SK-N-SH treated with all-trans-retinoic acid at 6 μM for 48 hours (cell line): ENCODE data around the gene BCO2.

ENCODE experiments used
- ATAC-seq: fragments of 200-7000 bp; cut with Tn5 transposase; 3 replicates; pipeline ENCODE4 v1.9.1; 2020; ENCODE audit warnings: mild to moderate bottlenecking, moderate library complexity
- ARNTL ChIP-seq: fragments of 450-650 bp; formaldehyde crosslinking; IDR thresholded peaks from 2 replicates; pipeline ENCODE4 v1.5.0; 2020; ENCODE audit warnings: low read depth, mild to moderate bottlenecking, moderate library complexity, borderline replicate concordance
- BACH2 ChIP-seq: fragments of 250-450 bp; sonication (Bioruptor Pico); IDR thresholded peaks from 2 replicates; pipeline ENCODE4 v1.9.0; 2021; ENCODE audit warnings: mild to moderate bottlenecking, borderline replicate concordance
- CSDC2 ChIP-seq: fragments of 250-450 bp; sonication (Bioruptor Pico); IDR thresholded peaks from 2 replicates; pipeline ENCODE4 v1.5.0; 2020; ENCODE audit warnings: mild to moderate bottlenecking, moderate library complexity
- ESRRG ChIP-seq: fragments of 250-450 bp; sonication (Bioruptor Pico); IDR thresholded peaks from 2 replicates; pipeline ENCODE4 v1.6.1; 2021; ENCODE audit warnings: mild to moderate bottlenecking
- GLIS3 ChIP-seq: fragments of 250-450 bp; sonication (Bioruptor Pico); IDR thresholded peaks from 2 replicates; pipeline ENCODE4 v1.5.0; 2020; ENCODE audit warnings: mild to moderate bottlenecking, moderate library complexity
- OSR1 ChIP-seq: fragments of 250-450 bp; sonication (Bioruptor Pico); IDR thresholded peaks from 2 replicates; pipeline ENCODE4 v1.8.0; 2022; ENCODE audit warnings: moderate library complexity, mild to moderate bottlenecking, inconsistent platforms
- POU6F1 ChIP-seq: fragments of 250-450 bp; sonication (Bioruptor Pico); IDR thresholded peaks from 2 replicates; pipeline ENCODE4 v1.8.0; 2021; ENCODE audit warnings: low read depth, mild to moderate bottlenecking, moderate library complexity, borderline replicate concordance
- PPARA ChIP-seq: fragments of 250-450 bp; sonication (Bioruptor Pico); IDR thresholded peaks from 2 replicates; pipeline ENCODE4 v1.5.0; 2020; ENCODE audit warnings: mild to moderate bottlenecking, borderline replicate concordance
- RARB ChIP-seq: fragments of 250-450 bp; sonication (Bioruptor Pico); IDR thresholded peaks from 2 replicates; pipeline ENCODE4 v1.8.0; 2021; ENCODE audit warnings: mild to moderate bottlenecking, moderate library complexity
- SNAI2 ChIP-seq: fragments of 250-450 bp; sonication (Bioruptor Pico); IDR thresholded peaks from 2 replicates; pipeline ENCODE4 v1.5.0; 2020; ENCODE audit warnings: mild to moderate bottlenecking, moderate library complexity
- TCF4 ChIP-seq: fragments of 250-450 bp; sonication (Bioruptor Pico); IDR thresholded peaks from 2 replicates; pipeline ENCODE4 v1.8.0; 2021; ENCODE audit warnings: mild to moderate bottlenecking, moderate library complexity, borderline replicate concordance
- TOX ChIP-seq: fragments of 250-450 bp; sonication (Bioruptor Pico); IDR thresholded peaks from 2 replicates; pipeline ENCODE4 v1.8.0; 2021; ENCODE audit warnings: mild to moderate bottlenecking, moderate library complexity, borderline replicate concordance
- TSHZ2 ChIP-seq: fragments of 250-450 bp; sonication (Bioruptor Pico); IDR thresholded peaks from 2 replicates; pipeline ENCODE4 v1.5.0; 2020; ENCODE audit warnings: mild to moderate bottlenecking, moderate library complexity
- ZC3H10 ChIP-seq: fragments of 250-450 bp; sonication (Bioruptor Pico); IDR thresholded peaks from 2 replicates; pipeline ENCODE4 v1.5.1; 2021; ENCODE audit warnings: mild to moderate bottlenecking, moderate library complexity
- ZFP3 ChIP-seq: fragments of 250-450 bp; sonication (Bioruptor Pico); IDR thresholded peaks from 2 replicates; pipeline ENCODE4 v1.5.0; 2020; ENCODE audit warnings: mild to moderate bottlenecking, moderate library complexity
- ZFP30 ChIP-seq: fragments of 450-650 bp; formaldehyde crosslinking; IDR thresholded peaks from 2 replicates; pipeline ENCODE4 v1.5.0; 2022; ENCODE audit warnings: mild to moderate bottlenecking, moderate library complexity
- ZNF565 ChIP-seq: fragments of 450-650 bp; formaldehyde crosslinking; conservative IDR thresholded peaks from 2 replicates; pipeline ENCODE4 v1.5.0; 2020; ENCODE audit warnings: low read depth, mild to moderate bottlenecking, moderate library complexity
- ZNF70 ChIP-seq: fragments of 450-650 bp; formaldehyde crosslinking; IDR thresholded peaks from 2 replicates; pipeline ENCODE4 v1.5.0; 2020; ENCODE audit warnings: mild to moderate bottlenecking, moderate library complexity
- ZNF8 ChIP-seq: fragments of 450-650 bp; formaldehyde crosslinking; IDR thresholded peaks from 2 replicates; pipeline ENCODE4 v1.5.0; 2020; ENCODE audit warnings: mild to moderate bottlenecking, moderate library complexity
- TF ChIP-seq, protein P1 (sequence below): fragments of 250-450 bp; sonication (Bioruptor Pico); IDR thresholded peaks from 2 replicates; pipeline ENCODE4 v1.8.0; 2020; ENCODE audit warnings: mild to moderate bottlenecking, moderate library complexity, borderline replicate concordance
- TF ChIP-seq, protein P2 (sequence below): fragments of 250-450 bp; sonication (Bioruptor Pico); IDR thresholded peaks from 2 replicates; pipeline ENCODE4 v1.5.1; 2021; ENCODE audit warnings: mild to moderate bottlenecking, moderate library complexity

The BCO2 gene

GRCh38 chr11:112266410-112266778 is 91.1 kb downstream of the BCO2 start:
- TF ChIP-seq TCF4 (CRISPR knock-in tag): 0 out of 2 replicates have a peak, but pooled peaks have one; percentile 10
- no peak for TF ChIP-seq TOX (CRISPR knock-in tag)
- ATAC-seq: no peak

GRCh38 chr11:112267188-112267591 is 91.9 kb downstream of the BCO2 start:
- no peak for ATAC-seq
- TF ChIP-seq ZFP30 (CRISPR knock-in tag) (no peak), RARB (CRISPR knock-in tag) (no peak), ZFP3 (CRISPR knock-in tag) (no peak), ZNF70 (CRISPR knock-in tag) (no peak), ZNF8 (CRISPR knock-in tag) (no peak), OSR1 (CRISPR knock-in tag) (no peak), ZNF565 (CRISPR knock-in tag) (no peak), TCF4 (CRISPR knock-in tag) (no peak), PPARA (no peak), CSDC2 (no peak), POU6F1 (CRISPR knock-in tag) (no peak), ESRRG (CRISPR knock-in tag) (no peak), TOX (CRISPR knock-in tag) (no peak)
- TF ChIP-seq, protein P1, sequence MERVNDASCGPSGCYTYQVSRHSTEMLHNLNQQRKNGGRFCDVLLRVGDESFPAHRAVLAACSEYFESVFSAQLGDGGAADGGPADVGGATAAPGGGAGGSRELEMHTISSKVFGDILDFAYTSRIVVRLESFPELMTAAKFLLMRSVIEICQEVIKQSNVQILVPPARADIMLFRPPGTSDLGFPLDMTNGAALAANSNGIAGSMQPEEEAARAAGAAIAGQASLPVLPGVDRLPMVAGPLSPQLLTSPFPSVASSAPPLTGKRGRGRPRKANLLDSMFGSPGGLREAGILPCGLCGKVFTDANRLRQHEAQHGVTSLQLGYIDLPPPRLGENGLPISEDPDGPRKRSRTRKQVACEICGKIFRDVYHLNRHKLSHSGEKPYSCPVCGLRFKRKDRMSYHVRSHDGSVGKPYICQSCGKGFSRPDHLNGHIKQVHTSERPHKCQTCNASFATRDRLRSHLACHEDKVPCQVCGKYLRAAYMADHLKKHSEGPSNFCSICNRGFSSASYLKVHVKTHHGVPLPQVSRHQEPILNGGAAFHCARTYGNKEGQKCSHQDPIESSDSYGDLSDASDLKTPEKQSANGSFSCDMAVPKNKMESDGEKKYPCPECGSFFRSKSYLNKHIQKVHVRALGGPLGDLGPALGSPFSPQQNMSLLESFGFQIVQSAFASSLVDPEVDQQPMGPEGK: no peak
- TF ChIP-seq, all 23 proteins: peak for 0

- TF ChIP-seq OSR1 (CRISPR knock-in tag) (no peak), TOX (CRISPR knock-in tag) (no peak), ZNF8 (CRISPR knock-in tag) (no peak), GLIS3 (CRISPR knock-in tag) (no peak), POU6F1 (CRISPR knock-in tag) (no peak), BACH2 (CRISPR knock-in tag) (no peak), ARNTL (CRISPR knock-in tag) (no peak), SNAI2 (no peak), CSDC2 (no peak), TCF4 (CRISPR knock-in tag) (no peak), ESRRG (CRISPR knock-in tag) (no peak), ZC3H10 (CRISPR knock-in tag) (no peak), ZFP30 (CRISPR knock-in tag) (no peak), PPARA (no peak), ZFP3 (CRISPR knock-in tag) (no peak), TSHZ2 (CRISPR knock-in tag) (no peak), ZNF565 (CRISPR knock-in tag) (no peak), ZNF70 (CRISPR knock-in tag) (no peak)
- TF ChIP-seq, protein P2, sequence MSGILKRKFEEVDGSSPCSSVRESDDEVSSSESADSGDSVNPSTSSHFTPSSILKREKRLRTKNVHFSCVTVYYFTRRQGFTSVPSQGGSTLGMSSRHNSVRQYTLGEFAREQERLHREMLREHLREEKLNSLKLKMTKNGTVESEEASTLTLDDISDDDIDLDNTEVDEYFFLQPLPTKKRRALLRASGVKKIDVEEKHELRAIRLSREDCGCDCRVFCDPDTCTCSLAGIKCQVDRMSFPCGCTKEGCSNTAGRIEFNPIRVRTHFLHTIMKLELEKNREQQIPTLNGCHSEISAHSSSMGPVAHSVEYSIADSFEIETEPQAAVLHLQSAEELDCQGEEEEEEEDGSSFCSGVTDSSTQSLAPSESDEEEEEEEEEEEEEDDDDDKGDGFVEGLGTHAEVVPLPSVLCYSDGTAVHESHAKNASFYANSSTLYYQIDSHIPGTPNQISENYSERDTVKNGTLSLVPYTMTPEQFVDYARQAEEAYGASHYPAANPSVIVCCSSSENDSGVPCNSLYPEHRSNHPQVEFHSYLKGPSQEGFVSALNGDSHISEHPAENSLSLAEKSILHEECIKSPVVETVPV (CRISPR knock-in tag): no peak
- TF ChIP-seq, protein P1: no peak
- no peak for ATAC-seq
Measured at GRCh38 chr11:112268406-112268805, 93.1 kb downstream of the BCO2 start.
